GOT3 (cell line): ENCODE data around the gene ZNF837.

ENCODE experiments used
- DNase-seq: peaks from one replicate; lab custom pipeline; 2025; ENCODE audit warnings: mixed read lengths; lab: John Stamatoyannopoulos, UW

ZNF837 gene

GRCh38 chr19:58368561-58369360, 12.1 kb downstream of the ZNF837 start:
- DNase-seq = no peak

DNA sequence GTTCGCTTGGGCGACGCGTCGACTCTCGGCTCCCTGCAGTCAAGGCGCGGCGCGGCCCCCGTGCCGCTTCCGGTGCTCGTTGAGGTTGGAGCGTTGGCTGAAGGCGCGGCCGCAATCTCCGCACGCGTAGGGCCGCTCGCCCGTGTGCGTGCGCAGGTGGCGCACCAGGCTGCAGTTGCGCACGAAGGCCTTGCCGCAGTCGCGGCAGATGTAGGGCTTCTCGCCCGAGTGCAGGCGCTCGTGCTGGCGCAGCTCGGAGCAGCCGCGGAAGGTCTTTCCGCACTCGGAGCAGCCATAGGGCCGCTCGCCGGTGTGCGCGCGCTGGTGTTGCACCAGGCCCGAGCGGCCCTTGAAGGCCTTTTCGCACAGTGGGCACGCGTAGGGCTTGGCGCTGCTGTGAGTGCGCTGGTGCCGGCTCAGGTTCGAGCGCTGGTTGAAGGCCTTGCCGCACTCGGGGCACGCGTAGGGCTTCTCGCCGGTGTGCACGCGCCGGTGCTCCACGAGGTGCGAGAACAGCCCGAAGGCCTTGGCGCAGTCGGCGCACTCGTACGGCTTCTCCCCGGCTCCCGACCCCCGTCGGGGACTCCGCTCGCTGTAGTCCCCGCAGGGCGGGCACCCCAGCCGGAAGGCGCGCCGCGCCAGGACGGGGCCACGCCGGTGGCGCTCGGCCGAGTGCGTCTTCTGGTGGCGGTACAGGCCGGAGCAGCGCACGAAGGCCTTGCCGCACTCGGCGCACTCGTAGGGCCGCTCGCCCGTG, 13.0 kb downstream of the ZNF837 start:
- DNase-seq = no peak

DNA sequence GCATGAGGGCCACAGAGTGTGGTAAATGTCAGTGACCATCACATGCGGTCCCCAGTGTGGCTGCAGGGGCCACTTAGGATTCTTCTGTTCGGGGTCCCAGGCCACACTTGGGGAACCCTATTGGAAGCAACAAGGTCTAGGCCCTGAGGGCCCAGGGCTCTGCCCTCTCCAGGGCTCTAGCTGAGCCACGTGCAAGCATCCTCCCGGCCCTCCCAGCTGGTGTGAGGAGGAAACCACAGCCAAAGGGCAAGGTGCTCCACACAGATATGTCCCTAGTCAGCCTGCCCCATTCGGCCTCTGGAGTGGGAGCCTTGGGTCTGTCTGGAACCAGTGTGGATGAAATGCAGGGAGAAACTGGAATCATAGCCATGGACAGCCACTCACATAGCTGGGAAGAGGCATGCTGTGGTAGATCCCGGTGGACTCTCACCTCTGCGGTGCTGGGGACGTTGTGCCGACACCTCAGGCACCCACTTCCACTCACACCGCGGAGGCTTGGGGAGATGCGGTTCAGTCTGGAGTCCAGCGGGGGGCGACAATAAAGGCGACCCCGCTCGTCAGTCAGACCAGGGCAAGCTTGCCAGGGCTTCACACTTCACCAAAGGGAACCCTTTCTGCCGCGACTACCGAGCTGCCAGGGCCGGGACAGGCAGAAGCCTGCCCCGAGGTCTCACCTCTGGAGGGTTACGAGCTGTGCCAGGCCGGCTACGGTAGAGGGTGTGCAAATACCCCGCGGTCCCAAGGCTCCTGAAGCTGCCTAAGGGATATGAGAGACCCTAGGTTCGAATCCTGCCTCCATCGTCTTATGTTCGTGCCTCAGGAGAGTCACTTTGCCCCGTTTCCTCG, 14.0 kb downstream of the ZNF837 start:
- DNase-seq = no peak

DNA sequence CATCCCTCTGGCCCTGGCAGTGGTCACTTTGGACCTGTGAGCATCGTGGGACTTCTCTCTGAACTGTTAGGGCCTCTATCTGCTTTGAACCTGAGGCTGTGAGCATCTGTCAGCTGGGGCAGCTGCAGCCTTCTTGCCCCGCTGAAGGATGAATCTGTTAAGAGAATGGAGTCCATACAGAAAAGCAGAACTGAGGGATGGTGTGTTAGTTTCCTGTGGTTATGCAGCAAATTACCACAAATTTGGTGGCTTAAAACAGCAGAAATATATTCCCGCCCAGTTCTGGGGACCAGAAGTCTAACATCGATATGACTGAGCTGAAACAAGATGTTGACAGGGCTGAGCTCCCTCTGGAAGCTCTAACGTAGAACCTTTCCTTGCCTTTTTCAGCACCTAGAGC, 16.7 kb downstream of the ZNF837 start:
- no peak for DNase-seq

- DNase-seq = peak; percentile 91
These were observed 18.4 kb downstream of the ZNF837 start, which contains the start of gene ZNF497 for GRCh38 chr19:58362272-58362994. Gene ZNF497 (minus strand): TSS chr19:58362751. CDS start chr19:58357635, 5,116 bp downstream.

GRCh38 chr19:58361900-58362271, 18.9 kb downstream of the ZNF837 start:
- no peak for DNase-seq

DNA sequence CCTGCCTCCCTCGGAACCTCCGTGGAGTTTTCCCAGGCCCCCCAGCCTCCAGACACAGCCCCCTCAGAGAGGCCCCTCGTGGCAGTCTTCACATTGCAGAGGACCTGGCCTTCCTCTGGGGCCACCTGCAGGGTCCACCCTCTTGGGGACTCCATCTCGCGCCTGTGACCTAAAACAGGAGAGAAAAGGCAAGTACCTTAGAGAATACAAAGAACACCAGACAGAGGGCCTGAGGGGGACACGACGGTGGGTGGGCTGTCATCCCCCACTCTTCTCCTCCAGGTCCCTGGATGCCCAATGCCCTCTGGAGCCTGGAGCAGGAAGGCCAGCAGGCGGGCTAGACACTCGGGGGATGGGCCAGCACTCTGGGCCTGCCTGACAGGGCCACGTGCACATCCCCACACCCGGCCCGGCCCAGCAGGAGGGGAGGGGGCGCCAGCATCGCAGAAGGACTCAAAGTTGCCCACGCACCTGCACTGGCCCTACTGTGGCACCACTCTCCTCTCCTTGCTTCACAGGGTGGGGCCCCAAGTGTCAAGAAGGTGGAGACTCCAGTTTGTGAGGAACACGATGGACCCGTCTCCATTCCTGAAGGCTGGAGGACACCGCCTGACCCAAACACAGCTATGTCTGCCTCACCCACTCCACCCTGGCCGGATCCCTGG, 23.2 kb downstream of the ZNF837 start:
- DNase-seq = no peak

GRCh38 chr19:58356766-58357480, 23.9 kb downstream of the ZNF837 start:
- no peak for DNase-seq

GRCh38 chr19:58355908-58356765, 24.7 kb downstream of the ZNF837 start:
- DNase-seq = no peak

DNA sequence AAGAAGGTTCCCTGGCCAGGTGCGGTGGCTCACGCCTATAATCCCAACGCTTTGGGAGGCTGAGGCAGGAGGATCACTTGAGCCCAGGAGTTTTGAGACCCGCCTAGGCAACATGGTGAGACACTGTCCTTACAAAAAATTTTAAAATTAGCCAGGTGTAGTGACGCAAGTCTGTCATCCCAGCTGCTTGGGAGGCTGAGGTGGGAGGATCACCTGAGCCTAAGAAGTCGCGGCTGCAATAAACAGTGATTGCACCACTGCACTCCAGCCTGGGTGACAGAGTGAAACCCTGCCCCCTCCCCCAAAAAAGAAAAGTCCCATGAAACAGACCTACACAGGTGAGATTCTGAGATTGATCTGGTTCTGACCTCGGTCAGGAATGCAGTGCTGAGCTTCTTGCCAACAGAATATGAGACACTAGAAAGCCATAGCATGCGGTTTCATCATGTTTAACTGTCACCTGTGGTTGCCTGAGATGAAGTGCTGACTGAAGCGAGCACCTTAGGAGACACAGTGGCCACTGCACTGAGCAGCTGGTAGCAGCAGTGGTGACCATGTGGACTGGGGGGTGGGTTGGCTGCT, 25.5 kb downstream of the ZNF837 start:
- no peak for DNase-seq

DNA sequence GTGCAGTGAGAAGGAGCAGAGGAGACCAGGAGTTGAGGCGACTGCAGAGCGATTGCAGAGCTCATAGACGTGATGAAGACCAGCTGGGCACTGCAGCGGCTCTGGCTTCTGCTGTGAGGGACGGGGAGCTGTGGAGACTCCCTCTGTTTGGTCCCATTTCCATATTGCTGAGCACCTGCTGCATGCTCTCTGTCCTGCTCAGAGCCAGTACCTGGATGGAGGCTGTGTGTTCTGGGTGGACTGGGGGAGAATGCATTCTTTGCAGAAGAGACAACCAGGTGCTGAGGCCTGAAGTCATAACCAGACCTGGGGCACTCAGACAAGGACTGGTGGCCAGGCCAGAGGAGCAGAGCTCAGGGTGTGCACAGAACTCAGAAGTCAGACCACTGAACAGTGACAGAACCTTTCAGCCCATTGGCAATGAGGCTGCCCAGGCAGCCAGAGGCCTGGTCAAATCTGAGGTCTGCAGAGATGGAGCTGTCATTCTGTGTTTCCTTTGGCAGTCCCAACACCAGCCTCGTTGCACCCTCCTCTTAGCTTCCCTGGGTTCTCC, 26.3 kb downstream of the ZNF837 start:
- DNase-seq = no peak

- no peak for DNase-seq
These were observed 26.9 kb downstream of the ZNF837 start for GRCh38 chr19:58353717-58354477.

- DNase-seq = no peak
These were observed 27.8 kb downstream of the ZNF837 start, which contains the start of gene A1BG for GRCh38 chr19:58352760-58353671. Gene A1BG (minus strand): TSS chr19:58353492. CDS start chr19:58353437, 55 bp downstream.

DNA sequence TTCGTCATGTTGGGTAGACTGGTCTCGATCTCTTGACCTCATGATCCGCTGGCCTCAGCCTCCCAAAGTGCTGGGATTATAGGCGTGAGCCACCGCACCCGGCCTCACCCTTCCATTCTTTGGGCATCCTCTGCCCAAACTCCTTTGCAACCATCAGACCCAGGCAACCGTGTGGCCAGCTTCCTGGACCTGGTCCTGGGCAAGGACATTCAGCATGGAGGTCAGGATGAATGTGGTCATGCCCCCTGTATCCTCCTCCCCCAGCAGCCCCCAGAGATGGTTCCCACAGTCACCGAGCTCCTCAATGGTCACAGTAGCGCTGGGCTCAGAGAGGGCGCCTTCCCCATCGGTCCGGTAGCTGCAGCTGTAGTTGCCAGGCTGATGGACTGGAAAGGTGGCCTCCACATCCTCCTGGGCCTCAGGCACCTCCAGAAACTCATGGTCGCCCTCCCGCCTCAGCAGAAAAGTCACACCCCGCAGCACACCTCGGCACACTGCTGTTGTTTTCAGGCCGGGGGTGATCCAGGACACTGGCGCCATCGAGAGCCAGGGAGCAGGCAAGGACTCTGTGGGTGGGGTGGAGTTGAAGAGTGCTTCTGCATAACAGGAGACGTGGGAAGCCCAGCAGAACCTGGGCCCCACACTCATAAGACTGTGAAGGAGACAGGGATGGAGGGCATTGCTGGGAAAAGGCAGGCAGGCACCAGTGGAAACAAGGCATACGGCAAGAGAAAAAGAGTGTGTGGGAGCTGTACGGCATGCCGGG, 28.7 kb downstream of the ZNF837 start:
- no peak for DNase-seq

GRCh38 chr19:58351558-58351878, 29.3 kb downstream of the ZNF837 start:
- no peak for DNase-seq

GRCh38 chr19:58350871-58351557, 29.8 kb downstream of the ZNF837 start:
- no peak for DNase-seq
